NCI-H82 treated with DMSO at 0.1 percent for 48 hours (cell line): ENCODE measurements around the gene CCNL2.
A peak's percentile ranks its signal among the peaks of the same experiment; 100 is the strongest.
"Not testable (repeated sequence)": the region's sequence is repeated elsewhere in the genome, so short reads cannot be mapped to it uniquely, and the experiment has no call there.

Source experiments
- DNase-seq: peaks from one replicate; lab custom pipeline; 2025; ENCODE audit not compliant: unreplicated experiment; lab: John Stamatoyannopoulos, UW

Gene CCNL2

DNA sequence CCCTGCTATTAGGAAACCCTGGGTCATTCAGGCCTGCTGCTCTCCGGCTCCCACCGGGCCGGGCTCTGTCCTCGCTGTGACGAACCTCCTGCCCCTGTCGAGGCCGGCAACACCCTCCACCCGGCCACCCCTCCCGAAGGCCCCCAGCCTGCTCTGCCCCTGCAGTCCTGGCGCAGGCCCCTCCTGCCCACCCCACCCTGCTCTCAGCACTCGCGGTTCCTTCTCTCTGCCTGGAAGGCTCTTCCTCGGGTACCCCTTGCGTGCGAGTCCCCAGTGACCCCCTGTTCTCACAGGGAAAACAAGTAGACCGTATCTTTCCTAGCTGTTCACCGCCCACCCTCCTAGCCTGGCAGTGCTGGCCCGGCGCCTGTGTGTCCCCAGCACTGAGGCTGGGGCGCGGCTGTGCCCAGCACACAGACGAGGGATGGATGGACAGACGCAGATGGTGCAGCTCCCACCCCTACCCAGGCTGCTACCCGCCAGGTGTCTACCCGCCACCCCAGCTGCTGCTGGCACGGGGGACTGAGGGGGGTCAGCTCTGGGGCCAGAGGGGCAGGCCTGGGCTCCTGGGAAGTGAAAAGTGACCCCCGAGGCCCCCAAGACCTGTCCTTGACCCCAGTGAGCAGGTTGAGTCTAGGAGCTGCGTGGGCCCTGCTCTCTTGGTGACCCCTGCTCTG, 33.3 kb upstream of the CCNL2 start:
- DNase-seq = no peak

DNA sequence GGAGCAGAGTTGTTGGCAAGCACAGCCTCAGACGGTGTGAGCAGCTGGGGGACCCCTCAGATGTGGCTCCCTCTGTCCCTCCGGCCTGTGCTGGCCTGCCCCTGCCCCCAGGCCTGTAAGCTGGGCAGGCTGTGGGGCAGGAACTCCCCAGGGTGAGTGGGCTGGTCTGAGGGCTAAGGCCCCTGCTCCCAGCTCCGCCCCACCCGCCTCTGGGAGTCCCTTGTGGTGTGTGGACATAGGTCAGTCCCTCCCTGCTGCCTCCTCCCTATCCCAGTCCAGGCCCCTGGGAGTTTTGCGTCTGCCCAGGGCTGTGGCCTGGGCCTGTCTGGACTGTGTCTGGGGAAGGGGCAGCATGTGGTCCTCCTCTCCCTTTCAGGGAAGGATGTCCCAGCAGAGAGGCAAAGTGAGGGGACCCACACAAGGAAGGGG, 32.7 kb upstream of the CCNL2 start:
- DNase-seq = no peak

DNA sequence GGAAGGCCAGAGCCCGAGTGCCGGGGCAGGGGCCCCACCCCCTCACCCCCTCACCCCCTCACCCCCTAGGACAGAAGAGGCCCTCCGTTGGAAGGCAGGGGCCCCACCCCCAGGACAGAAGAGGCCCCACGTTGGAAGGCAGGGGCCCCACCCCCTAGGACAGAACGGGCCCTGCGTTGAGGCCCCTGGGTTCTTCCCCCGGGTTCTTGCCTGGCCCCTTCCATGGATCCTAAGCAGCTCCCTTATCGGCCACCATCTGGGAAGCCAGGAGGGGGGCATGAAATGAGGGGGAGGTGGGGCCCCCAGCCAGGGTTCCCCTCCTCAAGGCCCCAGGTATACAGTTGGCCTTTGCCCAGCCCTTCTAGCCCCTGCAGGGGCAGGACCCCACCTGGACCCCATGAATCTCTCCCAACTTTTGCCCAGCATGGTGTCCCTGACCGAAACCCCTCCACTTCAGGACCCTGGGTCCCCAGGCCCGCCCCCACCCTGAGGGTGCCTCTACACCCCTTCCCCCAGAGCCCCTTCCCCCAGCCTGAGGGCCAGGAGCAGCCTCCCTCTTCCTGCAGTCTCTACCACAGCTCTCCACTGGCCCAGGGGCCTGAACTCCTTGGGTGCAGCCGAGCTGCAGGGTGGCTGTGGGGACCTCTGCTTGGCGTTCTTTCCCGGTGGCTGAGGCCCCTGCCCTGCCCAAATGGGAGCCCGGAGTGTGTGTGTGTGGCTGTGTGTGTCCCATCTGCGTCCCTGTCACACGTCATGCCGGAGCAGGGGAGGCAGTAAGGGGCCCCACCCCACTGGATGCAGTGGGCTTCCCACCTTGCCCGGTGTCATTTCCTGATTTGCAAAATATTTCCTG, 32.1 kb upstream of the CCNL2 start:
- no peak for DNase-seq

DNA sequence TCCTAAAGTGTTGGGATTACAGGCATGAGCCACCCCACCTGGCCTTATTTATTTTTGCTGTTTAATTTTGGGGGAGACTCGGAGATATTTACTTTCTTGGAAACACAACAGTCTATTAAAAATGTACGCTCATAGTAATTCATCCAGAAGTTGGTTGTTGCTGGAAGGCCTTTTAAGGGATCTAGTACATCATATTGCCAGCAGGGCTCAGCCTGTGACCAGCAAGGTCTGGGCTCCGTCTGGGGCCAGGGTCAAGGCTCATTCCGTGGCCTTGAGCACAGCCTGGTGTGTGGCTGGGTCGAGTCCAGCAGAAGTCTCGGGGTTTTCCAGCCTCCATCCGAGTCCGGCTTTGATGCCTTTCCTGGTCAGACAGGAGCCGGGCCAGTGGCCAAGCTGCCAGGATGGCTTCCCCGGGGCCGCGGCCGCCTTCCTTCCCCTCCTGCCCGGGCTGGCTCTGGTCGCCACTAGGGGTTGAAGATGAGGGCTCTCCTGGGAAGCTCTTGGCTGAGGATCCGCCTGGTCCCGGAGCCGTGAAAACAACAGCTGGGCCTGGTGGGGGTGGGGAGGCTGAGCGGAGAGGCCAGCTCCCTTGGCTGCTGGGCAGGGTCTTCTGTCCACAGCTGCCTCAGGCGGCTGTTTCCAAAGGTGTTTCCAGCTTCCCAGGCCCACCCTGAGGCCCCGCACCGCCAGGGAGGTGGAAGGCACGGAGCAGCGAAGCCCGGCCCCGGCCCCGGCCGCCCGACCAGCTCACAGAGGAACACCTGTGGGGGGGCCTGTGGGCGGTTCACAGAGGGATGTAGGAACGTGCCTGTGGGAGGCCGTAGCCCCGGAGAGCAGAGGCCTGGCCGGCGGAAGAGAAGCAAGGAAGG, 31.2 kb upstream of the CCNL2 start:
- DNase-seq = peak; percentile 79

DNA sequence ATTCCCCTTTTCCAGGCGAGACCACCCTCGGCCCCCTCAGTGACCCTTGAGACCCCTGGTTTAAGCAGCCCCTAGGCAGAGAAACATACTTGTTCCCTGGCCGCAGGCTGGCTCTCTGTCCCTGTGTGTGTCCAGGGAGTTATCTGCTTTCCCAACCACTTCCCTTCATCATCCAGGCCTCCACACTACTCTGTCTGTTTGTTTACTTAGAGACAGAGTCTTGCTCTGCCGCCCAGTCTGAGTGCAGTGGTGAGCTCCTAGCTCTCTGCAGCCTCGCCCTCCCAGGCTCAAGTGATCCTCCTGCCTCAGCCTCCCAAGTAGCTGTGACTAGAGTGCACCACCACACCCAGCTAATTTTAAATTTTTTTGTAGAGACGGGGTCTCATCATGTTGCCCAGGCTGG, 30.5 kb upstream of the CCNL2 start:
- no peak for DNase-seq

DNA sequence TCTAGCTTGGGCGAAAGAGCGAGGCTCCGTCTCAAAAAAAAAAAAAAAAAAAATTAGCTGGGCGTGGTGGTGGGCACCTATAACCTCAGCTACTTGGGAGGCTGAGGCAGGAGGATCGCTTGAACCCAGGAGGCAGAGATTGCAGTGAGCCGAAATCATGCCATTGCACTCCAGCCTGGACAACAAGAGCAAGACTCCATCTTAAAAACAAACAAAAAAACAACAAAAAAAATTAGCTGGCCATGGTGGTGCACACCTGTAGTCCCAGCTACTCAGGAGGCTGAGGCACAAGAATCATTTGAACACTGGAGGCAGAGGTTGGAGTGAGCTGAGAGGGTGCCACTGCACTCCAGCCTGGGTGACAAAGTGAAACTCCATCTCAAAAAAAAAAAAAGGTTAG, 29.8 kb upstream of the CCNL2 start:
- DNase-seq = not testable (repeated sequence)

DNA sequence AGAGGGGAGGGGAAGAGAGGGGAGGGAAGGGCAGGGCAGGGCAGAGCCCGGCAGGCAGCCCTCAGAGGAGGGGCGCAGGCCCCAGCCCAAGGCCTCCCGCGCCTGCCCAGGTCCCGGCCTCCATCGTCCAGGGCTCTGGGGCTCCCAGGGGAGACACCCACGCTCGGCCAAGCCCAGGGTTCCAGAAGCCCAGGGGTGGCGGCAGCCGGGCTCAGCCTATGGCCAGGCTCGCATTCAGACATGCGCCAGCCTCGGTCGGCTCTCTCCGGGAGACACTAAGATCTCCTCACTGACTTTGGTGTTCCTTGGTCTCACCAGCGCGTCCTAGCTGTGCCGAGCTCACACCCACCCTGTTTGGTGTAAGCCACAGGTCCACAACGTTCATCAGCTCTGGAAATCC, 29.0 kb upstream of the CCNL2 start:
- DNase-seq = no peak

DNA sequence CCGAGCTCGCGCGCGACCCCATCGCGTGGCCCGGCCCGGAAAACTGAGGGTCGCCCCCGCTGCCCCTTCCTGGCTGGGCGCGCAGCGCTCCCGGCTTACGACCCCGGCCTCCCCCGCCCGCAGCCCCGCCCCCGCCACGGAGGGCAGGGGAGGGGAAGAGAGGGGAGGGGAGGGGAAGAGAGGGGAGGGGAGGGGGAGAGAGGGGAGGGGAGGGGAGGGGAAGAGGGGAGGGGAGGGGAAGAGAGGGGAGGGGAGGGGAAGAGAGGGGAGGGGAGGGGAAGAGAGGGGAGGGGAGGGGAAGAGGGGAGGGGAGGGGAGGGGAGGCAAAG, 28.6 kb upstream of the CCNL2 start:
- no peak for DNase-seq

DNA sequence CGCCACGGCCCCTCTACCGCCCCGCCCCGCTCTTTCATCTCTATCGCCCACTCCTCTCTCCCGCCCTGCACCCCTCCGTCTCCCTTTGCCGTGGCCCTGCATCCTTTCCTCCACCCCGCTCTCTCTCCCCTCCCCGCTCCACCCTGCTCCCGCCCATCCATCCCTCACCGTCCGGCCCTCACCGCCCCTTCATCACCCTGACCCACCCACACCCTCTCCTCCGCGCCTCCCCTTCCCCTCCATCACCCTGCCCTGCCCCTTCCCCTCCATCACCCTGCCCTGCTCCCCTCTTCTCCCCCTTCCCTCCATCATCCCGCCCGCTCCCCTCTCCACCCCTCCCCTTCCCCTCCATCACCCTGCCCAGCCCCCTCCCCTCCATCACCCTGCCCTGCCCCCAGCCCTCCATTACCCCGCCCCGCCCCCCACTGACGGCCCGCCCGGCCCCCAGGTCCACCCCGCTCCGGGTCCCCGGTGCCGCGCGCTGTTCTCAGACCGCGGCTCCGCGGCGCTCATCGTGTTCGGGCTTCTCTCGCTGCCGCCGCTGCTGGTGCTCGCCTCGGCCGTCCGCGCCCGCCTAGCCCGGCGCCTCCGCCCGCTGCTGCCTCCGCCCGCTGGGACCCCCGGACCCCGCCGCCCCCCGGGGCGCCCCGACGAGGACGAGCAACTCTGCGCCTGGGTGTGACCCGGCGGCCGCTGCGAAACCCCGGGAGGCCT, 28.1 kb upstream of the CCNL2 start:
- DNase-seq = peak; percentile 92

DNA sequence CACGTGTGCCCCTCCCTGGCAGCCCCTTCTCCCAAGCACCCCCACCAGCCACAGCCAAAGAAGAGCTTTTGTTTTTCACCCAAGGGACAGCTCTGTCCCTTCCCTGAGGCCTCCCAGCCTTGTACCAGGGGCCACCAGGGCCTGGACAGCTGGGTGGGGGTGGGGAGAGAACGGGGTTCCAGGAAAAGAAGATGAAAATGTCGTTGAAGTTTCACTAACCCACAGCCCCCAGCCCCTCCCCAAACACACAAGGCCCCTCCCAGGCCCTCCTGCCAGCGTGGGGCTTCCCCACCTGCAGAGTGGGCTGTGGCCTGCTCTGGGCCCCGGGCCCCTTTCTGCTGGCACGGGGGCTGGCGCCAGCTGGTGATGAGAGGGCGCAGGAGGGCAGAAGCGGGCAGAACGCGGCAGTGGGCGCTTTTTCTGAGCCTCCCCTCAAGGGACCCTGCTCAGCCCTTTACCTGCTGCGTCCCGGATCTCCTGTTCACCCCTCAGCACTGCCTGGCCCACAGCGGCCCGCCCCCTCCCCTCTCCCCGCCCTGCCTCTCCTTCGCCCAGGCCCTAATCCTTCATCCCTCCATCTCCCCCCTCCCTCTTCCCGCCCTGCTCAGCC, 27.5 kb upstream of the CCNL2 start:
- no peak for DNase-seq

DNA sequence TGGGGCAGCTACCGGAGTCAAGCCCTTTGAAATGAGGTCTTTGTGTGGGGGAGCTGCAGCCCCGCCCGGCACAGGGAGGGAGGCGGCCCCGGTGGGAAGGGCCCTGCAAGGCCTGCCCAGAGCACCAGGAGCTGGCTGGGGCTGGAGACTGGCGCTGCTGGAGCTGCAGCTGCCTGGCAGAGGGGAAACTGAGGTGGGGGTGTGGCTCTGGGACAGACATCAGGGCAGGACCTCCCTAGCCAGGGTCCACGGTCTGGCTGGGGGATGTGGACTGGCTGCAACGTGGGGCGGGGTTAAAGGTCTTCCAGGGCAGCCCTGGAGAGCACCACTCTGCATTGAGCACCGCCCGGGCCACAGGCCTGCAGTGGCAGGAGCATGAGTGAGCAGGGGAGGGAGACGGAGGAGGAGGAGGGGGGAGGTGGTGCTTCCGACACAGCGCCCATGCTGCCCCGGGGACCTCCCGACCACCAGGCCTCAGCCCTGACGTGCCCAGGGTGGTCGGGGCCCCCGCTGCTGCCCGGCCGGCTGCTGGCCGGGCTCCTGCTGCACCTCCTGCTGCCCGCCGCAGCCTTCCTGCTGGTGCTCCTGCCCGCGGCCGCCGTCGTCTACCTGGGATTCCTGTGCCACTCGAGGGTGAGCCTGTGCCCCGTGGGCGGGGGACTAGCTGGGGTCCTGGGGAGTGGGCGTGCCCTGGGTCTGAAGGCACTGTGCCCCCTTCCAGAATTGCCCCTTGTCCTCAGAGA, 26.8 kb upstream of the CCNL2 start:
- no peak for DNase-seq

DNA sequence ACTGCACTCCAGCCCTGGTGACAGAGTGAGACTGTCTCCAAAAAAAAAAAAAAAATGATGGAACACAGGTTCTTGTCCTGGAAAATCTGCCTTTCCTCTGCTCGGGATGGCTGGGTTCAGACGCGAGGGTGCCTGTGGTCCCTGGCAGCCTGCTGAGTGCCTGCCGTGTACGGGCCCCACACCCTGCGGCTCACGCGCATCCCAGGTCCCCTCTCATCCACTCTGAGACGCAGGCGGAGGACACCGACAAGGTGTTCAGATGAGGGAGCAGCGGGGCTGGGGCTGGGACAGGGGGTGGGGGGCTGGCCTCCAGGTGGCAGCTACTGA, 26.3 kb upstream of the CCNL2 start:
- DNase-seq = no peak

DNA sequence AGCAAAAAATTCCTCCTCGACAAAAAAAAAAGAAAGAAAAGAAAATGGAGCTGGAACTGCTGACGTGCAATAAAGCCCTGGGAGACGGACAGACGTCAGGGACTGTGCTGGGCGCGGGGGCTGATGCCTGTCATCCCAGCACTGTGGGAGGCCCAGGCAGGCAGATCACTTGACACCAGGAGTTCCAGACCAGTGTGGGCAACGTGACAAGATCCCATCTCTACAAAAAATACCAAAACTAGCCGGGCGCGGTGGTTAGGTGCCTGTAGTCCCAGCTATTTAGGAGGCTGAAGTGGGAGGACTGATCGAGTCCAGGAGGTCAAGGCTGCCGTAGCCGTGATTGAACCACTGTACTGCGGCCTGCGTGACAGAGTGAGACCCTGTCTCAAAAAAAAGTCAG, 25.6 kb upstream of the CCNL2 start:
- no peak for DNase-seq

DNA sequence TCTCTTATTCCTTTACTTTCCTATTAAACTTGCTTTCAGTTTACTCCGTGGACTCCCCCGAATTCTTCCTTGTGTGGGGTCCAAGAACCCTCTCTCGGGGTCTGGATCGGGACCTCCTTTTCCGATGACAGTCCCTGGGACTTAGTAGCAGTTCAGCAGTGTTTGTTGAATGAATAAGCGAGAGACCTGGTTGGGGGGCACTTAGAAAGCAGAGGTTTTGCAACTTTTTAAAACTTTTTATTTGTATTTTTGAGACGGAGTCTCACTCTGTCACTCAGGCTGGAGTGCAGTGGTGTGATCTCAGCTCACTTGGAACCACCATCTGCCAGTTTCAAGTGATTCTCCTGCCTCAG, 24.1 kb upstream of the CCNL2 start:
- DNase-seq = no peak

DNA sequence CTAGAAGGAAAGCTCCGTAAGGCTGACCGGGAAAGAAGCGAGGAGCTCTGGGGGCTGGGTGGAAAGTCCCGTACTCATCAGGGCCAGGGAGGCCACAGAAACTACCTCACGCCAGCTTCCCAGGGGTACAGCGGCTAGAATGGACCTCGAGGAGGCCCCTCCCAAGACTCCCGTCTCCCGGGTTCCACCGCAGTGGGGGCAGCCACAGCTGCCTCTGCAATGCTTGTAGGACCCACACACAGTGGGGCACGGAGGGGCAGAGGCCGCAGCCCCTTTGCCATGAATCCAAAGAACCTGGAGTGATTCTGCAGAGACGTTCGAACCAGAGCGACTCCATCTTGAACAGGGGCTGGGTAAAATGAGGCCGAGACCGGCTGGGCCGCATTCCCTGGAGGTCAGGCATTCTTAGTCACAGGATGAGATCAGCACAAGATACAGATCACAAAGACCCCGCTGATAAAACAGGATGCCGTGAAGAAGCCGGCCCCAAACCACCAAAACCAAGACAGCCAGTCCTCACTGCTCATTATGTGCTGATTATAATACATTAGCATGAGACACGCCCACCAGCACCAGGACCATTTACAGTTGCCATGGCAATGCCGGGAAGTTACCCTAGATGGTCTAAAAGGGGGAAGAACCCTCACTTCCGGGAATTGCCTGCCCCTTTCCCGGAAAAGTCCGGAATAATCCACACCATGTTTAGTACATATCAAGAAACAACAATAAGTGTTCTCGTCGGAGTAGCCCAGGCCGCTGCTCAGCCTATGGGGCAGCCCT, 23.5 kb upstream of the CCNL2 start:
- DNase-seq = no peak

DNA sequence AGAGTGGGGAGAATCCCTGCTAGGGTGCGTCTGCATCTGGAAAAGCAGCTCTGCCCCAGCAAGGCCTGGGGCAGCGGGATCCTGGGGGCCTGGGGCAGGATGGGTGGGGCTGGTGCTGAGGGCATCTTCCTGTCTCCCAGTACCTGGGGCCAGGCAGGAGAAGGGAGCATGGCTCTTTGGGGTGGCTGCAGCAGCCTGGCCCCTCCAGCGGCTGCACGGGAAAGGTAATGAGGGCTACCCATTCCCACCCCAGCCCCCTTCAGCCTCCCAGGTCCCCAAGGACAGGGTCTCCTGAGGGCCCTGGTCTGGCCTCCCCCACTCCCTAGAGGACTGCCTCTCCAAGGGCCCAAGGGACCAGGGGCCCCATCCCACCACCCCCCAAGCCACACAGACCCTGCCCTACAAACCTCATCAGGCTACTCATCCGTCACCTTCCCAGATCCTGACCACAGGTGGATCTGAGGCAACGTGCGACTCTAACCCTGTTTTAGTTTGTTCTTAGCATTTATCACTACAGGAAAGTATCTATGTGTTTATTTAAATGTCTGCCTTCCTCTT, 22.9 kb upstream of the CCNL2 start:
- DNase-seq = no peak

DNA sequence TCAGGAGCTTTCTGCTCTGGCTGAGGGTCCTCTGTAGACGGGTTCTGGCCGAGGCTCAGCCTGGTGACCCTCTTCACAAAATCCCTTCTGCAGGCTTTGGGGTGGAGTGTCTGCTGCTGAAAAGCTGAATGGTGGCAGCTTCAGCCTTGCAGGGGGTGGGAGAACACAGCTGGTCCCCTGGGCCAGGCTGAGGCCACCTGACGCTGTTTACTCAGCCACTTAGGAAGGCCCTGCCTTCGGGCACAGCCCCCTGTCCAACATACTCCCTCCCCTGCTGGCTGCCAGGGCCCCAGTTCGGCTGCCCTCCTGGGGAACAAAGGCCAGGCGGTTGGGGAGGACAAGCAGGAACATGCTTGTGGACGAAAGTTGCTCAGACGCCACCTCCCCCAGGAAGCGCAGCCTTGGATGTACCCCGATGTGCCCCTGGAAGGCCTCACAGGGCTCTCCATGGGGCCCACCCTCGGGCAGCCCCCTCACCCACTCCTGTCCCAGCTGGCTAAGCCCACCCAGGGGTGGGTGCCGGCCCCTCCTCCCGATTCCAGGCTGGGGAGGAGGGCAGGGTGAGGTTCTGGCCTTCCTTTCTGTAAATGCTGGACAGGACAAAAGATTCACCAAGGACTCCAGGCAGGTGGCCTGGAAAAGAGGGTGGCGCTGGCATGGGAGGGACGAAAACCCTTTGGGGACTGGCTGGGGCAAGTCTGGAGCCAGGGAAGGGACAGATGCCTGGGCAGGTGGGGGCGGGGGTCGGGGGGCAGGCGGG, 22.2 kb upstream of the CCNL2 start, which contains the start of gene ANKRD65:
ANKRD65 (minus strand) TSS at position 130 of the 760 bp plus-strand sequence. CDS start 271 bp downstream, outside the sequence.
- DNase-seq = peak; percentile 81

DNA sequence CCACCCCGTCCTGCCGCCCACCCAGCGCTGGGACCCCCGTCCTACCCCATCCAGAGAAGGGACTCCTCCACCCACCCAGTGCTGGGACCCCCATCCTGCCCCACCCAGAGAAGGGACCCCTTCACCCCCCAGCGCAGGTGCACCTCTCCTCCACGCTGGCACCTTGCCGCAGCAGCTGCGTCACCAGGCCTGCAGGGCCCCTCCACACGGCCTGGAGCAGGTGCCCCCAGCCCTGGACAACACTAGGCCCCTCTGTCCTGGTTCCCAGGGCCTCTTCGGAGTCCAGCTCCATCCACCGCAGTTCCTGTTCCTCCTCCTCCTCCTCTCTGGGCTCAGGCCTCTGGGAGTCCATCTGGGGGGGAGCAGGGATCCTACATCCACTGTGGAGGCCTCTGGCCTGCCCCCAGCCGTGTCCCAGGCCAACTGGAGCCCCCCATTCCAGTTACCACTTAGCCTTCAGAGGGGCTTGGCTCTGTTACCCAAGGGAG, 21.6 kb upstream of the CCNL2 start:
- no peak for DNase-seq
